Ovary (tissue), 3 donors: ENCODE data around the gene C2CD3.

Source experiments
- EP300 ChIP-seq: sonication (generic); formaldehyde crosslinking; IDR thresholded peaks from one replicate; pipeline ENCODE4 v1.6.1; 2017; ENCODE audit warnings: antibody characterized with exemption
- POLR2A ChIP-seq: fragments of 450-650 bp; IDR thresholded peaks from one replicate; pipeline ENCODE4 v1.6.1; 2017; ENCODE audit warnings: antibody characterized with exemption, mild to moderate bottlenecking, moderate library complexity
- TF ChIP-seq, protein P1 (sequence below), 3 donors: fragments of 450-650 bp in 2 of 3; fragments of 200-600 bp in 1 of 3; IDR thresholded peaks; one replicate each; pipeline versions ENCODE4 v1.5.1 to v1.8.0; 2016 to 2022; ENCODE audit warnings: antibody characterized with exemption in 3 of 3, mild to moderate bottlenecking in 1 of 3
- donor health status: DM: no; HTN: no; CAD: no.

DNA sequence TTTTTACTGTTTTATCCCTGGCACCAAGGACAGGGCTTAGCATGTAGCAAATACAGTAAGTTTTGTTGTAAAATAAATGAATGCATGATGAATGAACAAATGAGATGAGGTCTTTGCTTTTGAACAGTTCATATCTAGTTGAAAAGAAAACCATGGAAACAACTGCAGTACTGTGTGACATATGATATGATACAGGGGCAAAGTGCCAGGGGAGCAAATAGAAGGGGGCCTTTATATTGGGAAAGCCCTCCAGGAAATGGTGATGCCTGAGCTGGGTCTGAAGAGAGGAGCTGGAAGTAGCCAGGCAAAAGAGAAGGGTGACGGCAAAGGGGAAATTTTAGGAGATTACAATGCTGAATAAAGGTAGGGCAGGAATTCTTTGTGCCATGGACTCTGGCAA is 98.1 kb downstream of the C2CD3 start:
- TF ChIP-seq, protein P1, sequence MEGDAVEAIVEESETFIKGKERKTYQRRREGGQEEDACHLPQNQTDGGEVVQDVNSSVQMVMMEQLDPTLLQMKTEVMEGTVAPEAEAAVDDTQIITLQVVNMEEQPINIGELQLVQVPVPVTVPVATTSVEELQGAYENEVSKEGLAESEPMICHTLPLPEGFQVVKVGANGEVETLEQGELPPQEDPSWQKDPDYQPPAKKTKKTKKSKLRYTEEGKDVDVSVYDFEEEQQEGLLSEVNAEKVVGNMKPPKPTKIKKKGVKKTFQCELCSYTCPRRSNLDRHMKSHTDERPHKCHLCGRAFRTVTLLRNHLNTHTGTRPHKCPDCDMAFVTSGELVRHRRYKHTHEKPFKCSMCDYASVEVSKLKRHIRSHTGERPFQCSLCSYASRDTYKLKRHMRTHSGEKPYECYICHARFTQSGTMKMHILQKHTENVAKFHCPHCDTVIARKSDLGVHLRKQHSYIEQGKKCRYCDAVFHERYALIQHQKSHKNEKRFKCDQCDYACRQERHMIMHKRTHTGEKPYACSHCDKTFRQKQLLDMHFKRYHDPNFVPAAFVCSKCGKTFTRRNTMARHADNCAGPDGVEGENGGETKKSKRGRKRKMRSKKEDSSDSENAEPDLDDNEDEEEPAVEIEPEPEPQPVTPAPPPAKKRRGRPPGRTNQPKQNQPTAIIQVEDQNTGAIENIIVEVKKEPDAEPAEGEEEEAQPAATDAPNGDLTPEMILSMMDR (IDR thresholded peaks at IDR 0.05), result no peak
- TF ChIP-seq POLR2A (no peak), EP300 (no peak)
